22Rv1 (cell line): ENCODE results near the gene DNM3.

Source experiments
- H3K27ac ChIP-seq: fragments of 450-650 bp; 2 replicates; pipeline ENCODE4 v1.5.1; 2017
- ZFX ChIP-seq: fragments of 450-650 bp; IDR thresholded peaks from 2 replicates; pipeline ENCODE4 v1.6.1; 2017; ENCODE audit warnings: antibody characterized with exemption, borderline replicate concordance
- TF ChIP-seq, protein P1 (sequence below): fragments of 450-650 bp; IDR thresholded peaks from 2 replicates; pipeline ENCODE4 v1.5.1; 2017; ENCODE audit warnings: mild to moderate bottlenecking

The DNM3 gene

DNA sequence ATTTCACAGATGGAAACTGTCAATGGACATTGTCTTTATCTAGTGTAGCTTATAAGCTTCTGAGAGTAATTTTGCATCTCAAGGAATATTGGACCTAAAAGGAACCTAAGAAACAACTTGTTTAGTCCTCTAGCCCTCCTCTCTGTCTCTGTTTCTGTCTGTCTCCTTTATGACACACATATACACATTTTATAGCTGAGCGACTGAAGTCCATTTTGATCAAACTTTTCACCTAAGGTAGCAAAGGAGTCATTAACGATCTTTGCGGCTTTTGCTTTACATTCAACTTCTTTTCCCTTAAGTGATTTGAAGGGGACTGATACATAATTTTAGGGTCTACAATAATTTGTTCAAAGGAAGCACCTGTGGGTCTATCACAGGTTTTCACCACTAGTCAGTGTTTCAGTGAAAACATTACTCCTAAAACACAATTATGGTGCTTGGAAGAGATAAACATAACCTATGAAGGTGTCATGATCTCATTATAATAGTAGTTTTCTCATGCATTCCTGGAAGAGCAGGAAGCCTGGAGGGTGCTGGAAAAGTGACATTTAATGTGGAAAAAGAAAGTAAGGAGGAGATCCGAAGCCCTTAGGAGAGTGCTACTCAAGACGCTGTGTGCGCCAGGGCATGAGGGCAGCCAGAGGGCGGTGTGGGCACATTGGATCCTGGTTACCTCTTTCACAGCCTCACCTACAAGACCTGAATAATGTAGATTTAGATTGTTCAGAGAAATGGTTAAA is 248.6 kb downstream of the DNM3 start:
- TF ChIP-seq, protein P1, sequence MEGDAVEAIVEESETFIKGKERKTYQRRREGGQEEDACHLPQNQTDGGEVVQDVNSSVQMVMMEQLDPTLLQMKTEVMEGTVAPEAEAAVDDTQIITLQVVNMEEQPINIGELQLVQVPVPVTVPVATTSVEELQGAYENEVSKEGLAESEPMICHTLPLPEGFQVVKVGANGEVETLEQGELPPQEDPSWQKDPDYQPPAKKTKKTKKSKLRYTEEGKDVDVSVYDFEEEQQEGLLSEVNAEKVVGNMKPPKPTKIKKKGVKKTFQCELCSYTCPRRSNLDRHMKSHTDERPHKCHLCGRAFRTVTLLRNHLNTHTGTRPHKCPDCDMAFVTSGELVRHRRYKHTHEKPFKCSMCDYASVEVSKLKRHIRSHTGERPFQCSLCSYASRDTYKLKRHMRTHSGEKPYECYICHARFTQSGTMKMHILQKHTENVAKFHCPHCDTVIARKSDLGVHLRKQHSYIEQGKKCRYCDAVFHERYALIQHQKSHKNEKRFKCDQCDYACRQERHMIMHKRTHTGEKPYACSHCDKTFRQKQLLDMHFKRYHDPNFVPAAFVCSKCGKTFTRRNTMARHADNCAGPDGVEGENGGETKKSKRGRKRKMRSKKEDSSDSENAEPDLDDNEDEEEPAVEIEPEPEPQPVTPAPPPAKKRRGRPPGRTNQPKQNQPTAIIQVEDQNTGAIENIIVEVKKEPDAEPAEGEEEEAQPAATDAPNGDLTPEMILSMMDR: peak; percentile 90
- no peak for TF ChIP-seq ZFX

DNA sequence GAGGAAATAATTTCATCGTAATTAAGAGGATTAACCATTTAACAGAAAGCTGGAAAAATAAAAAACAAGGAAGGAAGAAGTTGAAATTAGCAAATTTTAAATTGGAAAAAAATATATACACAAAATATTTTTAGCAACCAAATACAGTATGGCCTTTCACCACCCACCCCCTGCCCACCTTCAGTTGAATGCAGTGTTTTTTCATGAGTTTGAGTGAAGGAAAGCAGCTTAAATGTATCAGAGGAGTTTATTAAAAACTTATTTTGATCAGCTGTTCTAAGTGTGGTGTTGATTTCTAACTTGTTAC is 249.2 kb downstream of the DNM3 start:
- TF ChIP-seq, protein P1: peak; percentile 29
- TF ChIP-seq ZFX: no peak
- no peak overlapping the region for H3K27ac ChIP-seq

More for the DNA sequence above, 248.6 kb downstream of the DNM3 start:
- no peak overlapping the region for H3K27ac ChIP-seq

DNA sequence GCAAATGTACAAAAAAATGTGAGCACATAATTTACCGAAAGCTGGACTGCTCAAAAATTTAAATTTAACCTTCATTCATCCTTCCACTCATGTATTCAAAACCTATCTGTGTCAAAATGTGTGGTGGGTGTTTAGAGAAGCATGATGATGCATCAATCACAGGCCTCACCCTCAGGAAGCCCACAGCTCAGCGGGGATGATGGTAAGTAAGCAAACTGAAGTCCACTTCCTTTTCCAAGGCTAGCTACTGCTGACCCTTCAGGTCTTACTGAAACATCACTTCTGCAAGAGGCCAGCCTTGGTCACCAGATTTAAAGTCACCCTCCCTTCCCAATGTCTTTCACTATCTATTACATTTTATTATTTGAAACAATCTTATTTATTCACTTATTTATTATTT is 254.5 kb downstream of the DNM3 start:
- TF ChIP-seq, protein P1: no peak
- TF ChIP-seq ZFX: no peak
- H3K27ac ChIP-seq: no peak overlapping the region

DNA sequence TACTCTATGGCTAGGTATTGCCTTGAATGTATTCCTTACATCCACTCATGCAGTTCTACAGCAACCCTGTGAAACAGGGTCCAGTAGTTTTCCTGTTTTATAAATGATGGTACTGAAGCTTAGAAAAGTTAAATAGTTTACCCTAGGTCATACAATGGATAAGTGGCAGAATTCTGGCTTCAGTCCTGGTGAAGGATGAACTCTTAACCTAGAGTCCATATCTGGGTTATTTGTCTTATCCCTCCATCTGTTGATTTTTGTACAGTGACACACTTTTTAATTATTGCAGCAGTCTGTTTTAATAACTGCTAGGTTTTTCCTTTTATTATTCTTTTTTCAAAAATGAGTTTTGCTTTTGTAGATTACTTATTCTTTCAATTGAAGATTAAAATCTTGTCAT is 263.9 kb downstream of the DNM3 start:
- no peak for TF ChIP-seq ZFX
- TF ChIP-seq, protein P1: no peak
- no peak overlapping the region for H3K27ac ChIP-seq

DNA sequence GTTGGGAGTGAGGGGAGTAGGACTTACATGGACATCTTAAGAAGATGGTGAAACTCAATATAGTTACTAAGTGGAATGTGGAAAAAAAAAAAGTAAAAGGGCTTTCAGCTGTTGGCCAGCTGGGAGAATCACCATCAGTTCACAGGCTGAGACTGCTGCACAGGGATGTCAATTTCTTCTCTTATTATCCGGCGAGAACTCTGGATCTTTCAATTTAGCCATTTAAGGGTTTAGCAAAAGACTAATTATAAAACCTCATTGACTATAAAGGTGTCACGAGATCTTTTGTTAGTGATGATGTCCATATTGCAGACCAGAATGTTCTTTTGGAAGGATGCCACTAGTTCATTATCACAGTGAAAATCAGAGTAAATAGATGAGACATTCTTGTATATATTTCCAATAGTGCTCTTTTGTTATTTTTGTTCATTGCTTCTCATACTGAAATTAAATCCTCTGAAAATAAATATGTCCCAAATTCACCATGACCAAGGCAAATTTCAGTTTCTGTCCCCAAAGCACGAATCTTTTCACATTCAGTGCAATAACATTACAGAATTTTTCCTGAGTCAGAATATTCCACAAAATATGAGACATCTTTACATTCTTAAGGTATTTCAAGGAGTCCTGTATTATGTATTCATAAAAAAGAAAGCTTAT is 266.1 kb downstream of the DNM3 start:
- no peak overlapping the region for H3K27ac ChIP-seq

DNA sequence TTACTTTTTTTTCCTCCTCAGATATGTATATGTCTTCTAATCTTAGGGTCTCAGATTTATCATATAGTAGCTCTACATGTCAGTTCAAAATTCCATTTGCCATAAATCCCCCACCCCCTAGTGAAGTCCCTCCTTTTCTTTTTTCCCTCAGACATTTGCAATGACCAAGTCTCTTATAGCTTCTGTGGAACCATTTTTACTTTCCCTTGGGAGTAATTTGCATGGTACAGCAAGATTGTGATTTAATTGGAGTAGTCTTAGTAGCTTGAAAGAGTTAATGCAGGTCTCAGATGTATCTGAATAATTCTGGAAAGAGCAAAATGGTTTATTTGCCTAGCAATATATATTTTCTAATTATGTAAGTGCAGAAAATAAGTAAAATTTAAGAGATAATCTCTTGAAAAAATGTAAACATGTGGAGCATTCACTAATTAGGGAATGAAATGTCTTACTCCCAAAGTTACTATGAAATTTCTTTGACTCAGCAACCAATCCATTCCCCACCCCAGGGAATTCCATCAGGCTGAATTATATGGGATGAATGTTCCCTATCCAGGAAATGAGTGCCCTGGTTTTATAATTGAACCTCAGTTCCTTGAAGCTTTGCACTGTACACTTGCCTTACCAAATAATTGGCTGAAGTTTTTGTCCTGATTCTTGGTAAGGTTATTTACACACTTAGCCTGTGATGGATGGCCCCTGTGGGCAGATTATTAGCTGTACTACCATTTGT is 267.0 kb downstream of the DNM3 start:
- TF ChIP-seq, protein P1: no peak
- TF ChIP-seq ZFX: no peak
- no peak overlapping the region for H3K27ac ChIP-seq

More for the DNA sequence above, 266.1 kb downstream of the DNM3 start:
- TF ChIP-seq, protein P1: no peak
- no peak for TF ChIP-seq ZFX

DNA sequence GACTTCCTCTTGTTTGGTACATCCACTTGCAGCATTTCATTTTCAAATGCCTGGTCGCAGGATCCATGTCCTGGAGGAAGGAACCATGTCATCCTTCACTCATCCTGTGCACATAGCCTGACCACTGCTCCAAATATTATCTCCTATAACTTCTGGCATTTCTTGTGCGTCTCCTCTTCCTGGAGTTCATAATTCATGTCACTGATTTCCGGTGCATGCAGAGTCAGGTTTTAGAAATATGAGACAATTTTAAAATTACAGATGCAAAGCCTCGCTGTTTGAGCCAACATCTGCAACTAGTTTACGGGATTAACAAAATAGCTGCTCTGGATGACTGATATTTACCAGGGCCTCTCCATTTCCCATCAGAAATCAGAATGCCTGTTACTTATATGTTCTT is 268.1 kb downstream of the DNM3 start:
- TF ChIP-seq ZFX: no peak
- TF ChIP-seq, protein P1: no peak
- no peak overlapping the region for H3K27ac ChIP-seq
